HG02852 (cell line): ENCODE results near the gene GRIN2D.

Source experiments
- ATAC-seq: cut with Tn5 transposase; IDR thresholded peaks from one replicate; pipeline ENCODE4 v1.9.1; 2021; ENCODE audit warnings: mild to moderate bottlenecking, moderate library complexity; ENCODE audit not compliant: unreplicated experiment

The GRIN2D gene

GRCh38 chr19:48441360-48442050 is 48.0 kb downstream of the GRIN2D start:
- ATAC-seq, result no peak

- no peak for ATAC-seq
Observed at GRCh38 chr19:48442116-48443035, 48.9 kb downstream of the GRIN2D start.

GRCh38 chr19:48443256-48443655 is 49.8 kb downstream of the GRIN2D start:
- no peak for ATAC-seq
